Measurements from ENCODE around the gene ATP5F1D. TPM values are rescaled to one million over a fixed set of nuclear protein-coding genes. Genes with fewer than 3 reads are reported as not detected.

Gene ATP5F1D
- total RNA-seq, 2 experiments from 2014 or later = 175 to 177 TPM

- Mint-ChIP-seq H3K36me3 (peaks cover 24% of the 10 kb centered on the region), H3K9me3 (no peaks in the 10 kb centered on the region), H3K27ac (peak overlapping the region; percentile 29), H3K4me1 (peaks cover 31% of the 10 kb centered on the region), H3K27me3 (no peaks in the 10 kb centered on the region), H3K4me3 (peak overlapping the region; percentile 4)
- no peak for DNase-seq
Observed at GRCh38 chr19:1254530-1255185, 13.1 kb downstream of the ATP5F1D start.

- no peak for DNase-seq
- peaks cover 24% of the 10 kb centered on the region for H3K36me3 Mint-ChIP-seq
- no peaks in the 10 kb centered on the region for H3K27me3 Mint-ChIP-seq
- H3K9me3 Mint-ChIP-seq = no peaks in the 10 kb centered on the region
- peaks cover 35% of the 10 kb centered on the region for H3K4me1 Mint-ChIP-seq
- H3K4me3 Mint-ChIP-seq = no peak overlapping the region
- H3K27ac Mint-ChIP-seq = peak overlapping the region; percentile 20
Observed at GRCh38 chr19:1255186-1256161, 13.9 kb downstream of the ATP5F1D start.

- H3K27ac Mint-ChIP-seq = peak overlapping the region; percentile 62
- H3K36me3 Mint-ChIP-seq = peaks cover 23% of the 10 kb centered on the region
- H3K27me3 Mint-ChIP-seq = no peaks in the 10 kb centered on the region
- DNase-seq = no peak
- peaks cover 39% of the 10 kb centered on the region for H3K4me1 Mint-ChIP-seq
- no peaks in the 10 kb centered on the region for H3K9me3 Mint-ChIP-seq
- H3K4me3 Mint-ChIP-seq = no peak overlapping the region
Observed at GRCh38 chr19:1256646-1257474, 15.3 kb downstream of the ATP5F1D start.

GRCh38 chr19:1257475-1258162, 16.1 kb downstream of the ATP5F1D start:
- Mint-ChIP-seq H3K27me3 (no peaks in the 10 kb centered on the region), H3K4me1 (peaks cover 42% of the 10 kb centered on the region), H3K27ac (peak overlapping the region; percentile 62), H3K4me3 (peak overlapping the region; percentile 25), H3K9me3 (no peaks in the 10 kb centered on the region), H3K36me3 (peaks cover 25% of the 10 kb centered on the region)
- DNase-seq = no peak

- peaks cover 46% of the 10 kb centered on the region for H3K4me1 Mint-ChIP-seq
Observed at GRCh38 chr19:1258163-1258492, 16.6 kb downstream of the ATP5F1D start.

GRCh38 chr19:1258707-1259205, 17.2 kb downstream of the ATP5F1D start:
- H3K4me1 Mint-ChIP-seq = peaks cover 48% of the 10 kb centered on the region
- H3K9me3 Mint-ChIP-seq = no peaks in the 10 kb centered on the region
- H3K27me3 Mint-ChIP-seq = no peaks in the 10 kb centered on the region

More at GRCh38 chr19:1258163-1258492, 16.6 kb downstream of the ATP5F1D start:
- peak overlapping the region; percentile 62 for H3K27ac Mint-ChIP-seq
- H3K27me3 Mint-ChIP-seq = no peaks in the 10 kb centered on the region
- no peaks in the 10 kb centered on the region for H3K9me3 Mint-ChIP-seq
- no peak for DNase-seq
- peak overlapping the region; percentile 34 for H3K4me3 Mint-ChIP-seq
- H3K36me3 Mint-ChIP-seq = peaks cover 26% of the 10 kb centered on the region

GRCh38 chr19:1259206-1259875, 17.8 kb downstream of the ATP5F1D start:
- peak overlapping the region; percentile 86 for H3K4me3 Mint-ChIP-seq
- H3K27ac Mint-ChIP-seq = peak overlapping the region; percentile 96
- H3K9me3 Mint-ChIP-seq = no peaks in the 10 kb centered on the region
- DNase-seq = peak; percentile 78
- peaks cover 50% of the 10 kb centered on the region for H3K4me1 Mint-ChIP-seq
- peaks cover 25% of the 10 kb centered on the region for H3K36me3 Mint-ChIP-seq
- H3K27me3 Mint-ChIP-seq = no peaks in the 10 kb centered on the region

More at GRCh38 chr19:1258707-1259205, 17.2 kb downstream of the ATP5F1D start:
- H3K4me3 Mint-ChIP-seq = peak overlapping the region; percentile 86
- peaks cover 24% of the 10 kb centered on the region for H3K36me3 Mint-ChIP-seq
- H3K27ac Mint-ChIP-seq = peak overlapping the region; percentile 96
- DNase-seq = no peak

- Mint-ChIP-seq H3K27ac (peak overlapping the region; percentile 96), H3K9me3 (no peaks in the 10 kb centered on the region), H3K4me1 (peaks cover 50% of the 10 kb centered on the region), H3K4me3 (peak overlapping the region; percentile 86), H3K27me3 (no peaks in the 10 kb centered on the region), H3K36me3 (peaks cover 22% of the 10 kb centered on the region)
- peak; percentile 69 for DNase-seq
Observed at GRCh38 chr19:1259876-1260748, 18.6 kb downstream of the ATP5F1D start.

GRCh38 chr19:1260749-1261537, 19.4 kb downstream of the ATP5F1D start:
- H3K36me3 Mint-ChIP-seq = peaks cover 22% of the 10 kb centered on the region
- H3K9me3 Mint-ChIP-seq = no peaks in the 10 kb centered on the region
- peak; percentile 99 for DNase-seq
- H3K27ac Mint-ChIP-seq = peak overlapping the region; percentile 98
- H3K4me3 Mint-ChIP-seq = peak overlapping the region; percentile 97
- H3K27me3 Mint-ChIP-seq = no peaks in the 10 kb centered on the region
- H3K4me1 Mint-ChIP-seq = peaks cover 57% of the 10 kb centered on the region

GRCh38 chr19:1261538-1261797, 19.9 kb downstream of the ATP5F1D start:
- H3K27ac Mint-ChIP-seq = peak overlapping the region; percentile 98
- H3K4me3 Mint-ChIP-seq = peak overlapping the region; percentile 97
- no peaks in the 10 kb centered on the region for H3K27me3 Mint-ChIP-seq
- H3K4me1 Mint-ChIP-seq = peaks cover 57% of the 10 kb centered on the region
- H3K36me3 Mint-ChIP-seq = peaks cover 22% of the 10 kb centered on the region
- H3K9me3 Mint-ChIP-seq = no peaks in the 10 kb centered on the region
- no peak for DNase-seq

- H3K27me3 Mint-ChIP-seq = no peaks in the 10 kb centered on the region
- H3K4me3 Mint-ChIP-seq = peak overlapping the region; percentile 97
- peak overlapping the region; percentile 98 for H3K27ac Mint-ChIP-seq
- peaks cover 57% of the 10 kb centered on the region for H3K4me1 Mint-ChIP-seq
- peaks cover 22% of the 10 kb centered on the region for H3K36me3 Mint-ChIP-seq
- no peak for DNase-seq
- H3K9me3 Mint-ChIP-seq = no peaks in the 10 kb centered on the region
Observed at GRCh38 chr19:1261798-1262622, 20.5 kb downstream of the ATP5F1D start.

- H3K4me3 Mint-ChIP-seq = peak overlapping the region; percentile 80
- no peaks in the 10 kb centered on the region for H3K27me3 Mint-ChIP-seq
- peaks cover 59% of the 10 kb centered on the region for H3K4me1 Mint-ChIP-seq
- no peaks in the 10 kb centered on the region for H3K9me3 Mint-ChIP-seq
- peaks cover 17% of the 10 kb centered on the region for H3K36me3 Mint-ChIP-seq
- H3K27ac Mint-ChIP-seq = peak overlapping the region; percentile 72
- DNase-seq = no peak
Observed at GRCh38 chr19:1262623-1263123, 21.1 kb downstream of the ATP5F1D start.

Data from activated naive CD8-positive, alpha-beta T cell treated with anti-CD3 and anti-CD28 coated beads for 36 hours (primary cell).